ENCODE measurements around the gene PLEKHA7.

- TF ChIP-seq CTCF (IDR thresholded peaks at IDR 0.05 in 2 of 3, conservative IDR thresholded peaks at IDR 0.05 in 1 of 3; ENCODE audit: borderline replicate concordance in 1 of 3, insufficient read depth in 1 of 3, low read depth in 2 of 3, low read length in 2 of 3) (no peak), SRF (IDR thresholded peaks at IDR 0.05; ENCODE audit: low read depth) (no peak), POLR2A (IDR thresholded peaks at IDR 0.05; ENCODE audit: borderline replicate concordance, extremely low read depth, insufficient read depth, insufficient read length) (no peak), EGR1 (IDR thresholded peaks at IDR 0.05; ENCODE audit: low read depth) (no peak), SP1 (IDR thresholded peaks at IDR 0.05; ENCODE audit: low read depth) (no peak), REST (IDR thresholded peaks at IDR 0.05; ENCODE audit: low read depth) (no peak), EZH2phosphoT487 (IDR thresholded peaks at IDR 0.05; ENCODE audit: borderline replicate concordance) (no peak), CEBPB (IDR thresholded peaks at IDR 0.05; ENCODE audit: low read depth) (no peak), RAD21 (IDR thresholded peaks at IDR 0.05; ENCODE audit: low read depth) (no peak), POLR2AphosphoS5 (IDR thresholded peaks at IDR 0.05; ENCODE audit: low read depth, low read length) (no peak), SIN3A (IDR thresholded peaks at IDR 0.05; ENCODE audit: low read depth) (no peak), EZH2 (IDR thresholded peaks at IDR 0.05) (no peak)
These were observed 3.3 kb downstream of the PLEKHA7 start for GRCh38 chr11:17010851-17011420.
